ENCODE measurements around the gene TMEM256.

DNA sequence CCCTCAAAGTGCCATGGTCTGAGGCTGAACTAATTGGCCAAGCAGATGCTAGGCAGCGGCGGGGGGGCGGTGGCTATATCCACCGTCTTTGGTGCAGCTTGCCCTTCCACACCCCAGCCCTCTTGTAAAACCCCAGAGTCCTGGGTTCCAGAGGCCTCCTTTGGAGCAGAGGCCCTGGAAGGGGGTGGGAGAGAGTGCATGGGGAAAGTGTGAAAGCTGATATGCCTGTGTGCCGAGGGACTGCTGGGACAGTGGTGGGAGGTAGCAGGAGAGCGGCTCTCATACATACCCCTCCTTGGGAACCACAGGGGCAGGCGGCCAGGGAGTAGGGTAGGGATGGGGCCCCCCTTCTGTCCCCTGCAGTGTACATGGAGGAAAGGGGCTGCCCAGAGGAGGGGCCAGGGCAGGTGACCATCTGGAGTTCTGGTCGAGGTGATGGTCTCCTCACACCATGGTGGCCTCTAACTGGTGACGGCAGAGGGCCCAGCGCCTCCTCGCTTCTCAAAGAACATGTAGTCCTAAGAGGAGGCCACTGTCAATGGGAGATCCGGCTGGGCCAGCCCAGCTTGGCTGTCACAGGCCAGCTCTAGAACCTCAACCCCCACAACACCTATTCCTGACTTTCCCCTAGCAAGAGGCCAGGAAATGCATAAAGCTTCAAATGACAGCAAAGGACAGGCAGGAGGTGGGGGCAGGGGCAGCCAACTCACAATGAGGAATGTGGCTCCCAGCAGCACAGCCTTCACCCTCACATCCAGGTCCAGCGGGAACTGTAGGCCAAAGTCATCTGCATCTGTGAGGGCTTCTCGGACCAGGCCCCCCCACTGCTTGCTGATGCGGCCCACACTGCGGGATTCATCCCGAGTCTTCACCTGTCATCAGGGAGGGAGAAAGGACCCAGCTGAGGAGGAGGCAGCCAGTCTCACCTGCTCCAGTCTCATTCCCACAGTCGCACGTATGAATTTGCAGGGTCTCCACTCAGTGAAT is 13.7 kb downstream of the TMEM256 start:
- TF ChIP-seq BACH2 (CRISPR knock-in tag; IDR thresholded peaks at IDR 0.05; ENCODE audit: borderline replicate concordance) (no peak), TCF4 (CRISPR knock-in tag; IDR thresholded peaks at IDR 0.05; ENCODE audit: borderline replicate concordance) (no peak), ESRRG (CRISPR knock-in tag; IDR thresholded peaks at IDR 0.05) (no peak), SNAI2 (CRISPR knock-in tag; IDR thresholded peaks at IDR 0.05) (no peak), TOX (CRISPR knock-in tag; IDR thresholded peaks at IDR 0.05; ENCODE audit: borderline replicate concordance) (no peak), ZNF70 (CRISPR knock-in tag; IDR thresholded peaks at IDR 0.05) (no peak), CSDC2 (CRISPR knock-in tag; IDR thresholded peaks at IDR 0.05) (no peak), RARB (CRISPR knock-in tag; IDR thresholded peaks at IDR 0.05) (no peak), OSR1 (CRISPR knock-in tag; IDR thresholded peaks at IDR 0.05) (no peak), ARNTL (CRISPR knock-in tag; IDR thresholded peaks at IDR 0.05; ENCODE audit: borderline replicate concordance, low read depth) (no peak), ZNF565 (CRISPR knock-in tag; conservative IDR thresholded peaks at IDR 0.05; ENCODE audit: low read depth) (no peak)
- TF ChIP-seq, protein P1, sequence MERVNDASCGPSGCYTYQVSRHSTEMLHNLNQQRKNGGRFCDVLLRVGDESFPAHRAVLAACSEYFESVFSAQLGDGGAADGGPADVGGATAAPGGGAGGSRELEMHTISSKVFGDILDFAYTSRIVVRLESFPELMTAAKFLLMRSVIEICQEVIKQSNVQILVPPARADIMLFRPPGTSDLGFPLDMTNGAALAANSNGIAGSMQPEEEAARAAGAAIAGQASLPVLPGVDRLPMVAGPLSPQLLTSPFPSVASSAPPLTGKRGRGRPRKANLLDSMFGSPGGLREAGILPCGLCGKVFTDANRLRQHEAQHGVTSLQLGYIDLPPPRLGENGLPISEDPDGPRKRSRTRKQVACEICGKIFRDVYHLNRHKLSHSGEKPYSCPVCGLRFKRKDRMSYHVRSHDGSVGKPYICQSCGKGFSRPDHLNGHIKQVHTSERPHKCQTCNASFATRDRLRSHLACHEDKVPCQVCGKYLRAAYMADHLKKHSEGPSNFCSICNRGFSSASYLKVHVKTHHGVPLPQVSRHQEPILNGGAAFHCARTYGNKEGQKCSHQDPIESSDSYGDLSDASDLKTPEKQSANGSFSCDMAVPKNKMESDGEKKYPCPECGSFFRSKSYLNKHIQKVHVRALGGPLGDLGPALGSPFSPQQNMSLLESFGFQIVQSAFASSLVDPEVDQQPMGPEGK (CRISPR knock-in tag; IDR thresholded peaks at IDR 0.05; ENCODE audit: borderline replicate concordance), result no peak
- TF ChIP-seq, protein P2, sequence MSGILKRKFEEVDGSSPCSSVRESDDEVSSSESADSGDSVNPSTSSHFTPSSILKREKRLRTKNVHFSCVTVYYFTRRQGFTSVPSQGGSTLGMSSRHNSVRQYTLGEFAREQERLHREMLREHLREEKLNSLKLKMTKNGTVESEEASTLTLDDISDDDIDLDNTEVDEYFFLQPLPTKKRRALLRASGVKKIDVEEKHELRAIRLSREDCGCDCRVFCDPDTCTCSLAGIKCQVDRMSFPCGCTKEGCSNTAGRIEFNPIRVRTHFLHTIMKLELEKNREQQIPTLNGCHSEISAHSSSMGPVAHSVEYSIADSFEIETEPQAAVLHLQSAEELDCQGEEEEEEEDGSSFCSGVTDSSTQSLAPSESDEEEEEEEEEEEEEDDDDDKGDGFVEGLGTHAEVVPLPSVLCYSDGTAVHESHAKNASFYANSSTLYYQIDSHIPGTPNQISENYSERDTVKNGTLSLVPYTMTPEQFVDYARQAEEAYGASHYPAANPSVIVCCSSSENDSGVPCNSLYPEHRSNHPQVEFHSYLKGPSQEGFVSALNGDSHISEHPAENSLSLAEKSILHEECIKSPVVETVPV (CRISPR knock-in tag; IDR thresholded peaks at IDR 0.05), result no peak
- TF ChIP-seq, protein P3, sequence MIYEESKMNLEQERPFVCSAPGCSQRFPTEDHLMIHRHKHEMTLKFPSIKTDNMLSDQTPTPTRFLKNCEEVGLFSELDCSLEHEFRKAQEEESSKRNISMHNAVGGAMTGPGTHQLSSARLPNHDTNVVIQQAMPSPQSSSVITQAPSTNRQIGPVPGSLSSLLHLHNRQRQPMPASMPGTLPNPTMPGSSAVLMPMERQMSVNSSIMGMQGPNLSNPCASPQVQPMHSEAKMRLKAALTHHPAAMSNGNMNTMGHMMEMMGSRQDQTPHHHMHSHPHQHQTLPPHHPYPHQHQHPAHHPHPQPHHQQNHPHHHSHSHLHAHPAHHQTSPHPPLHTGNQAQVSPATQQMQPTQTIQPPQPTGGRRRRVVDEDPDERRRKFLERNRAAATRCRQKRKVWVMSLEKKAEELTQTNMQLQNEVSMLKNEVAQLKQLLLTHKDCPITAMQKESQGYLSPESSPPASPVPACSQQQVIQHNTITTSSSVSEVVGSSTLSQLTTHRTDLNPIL (CRISPR knock-in tag; IDR thresholded peaks at IDR 0.05; ENCODE audit: low read depth), result no peak
